NT2/D1 (cell line): ENCODE results near the gene FOXP1.

ENCODE experiments used
- SUZ12 ChIP-seq: IDR thresholded peaks from 2 replicates; pipeline ENCODE4 v1.6.1; 2011; ENCODE audit not compliant: insufficient read length, insufficient read depth; ENCODE audit errors: extremely low read depth
- YY1 ChIP-seq: IDR thresholded peaks from 2 replicates; pipeline ENCODE4 v1.6.1; 2011; ENCODE audit not compliant: insufficient read length, insufficient read depth

DNA sequence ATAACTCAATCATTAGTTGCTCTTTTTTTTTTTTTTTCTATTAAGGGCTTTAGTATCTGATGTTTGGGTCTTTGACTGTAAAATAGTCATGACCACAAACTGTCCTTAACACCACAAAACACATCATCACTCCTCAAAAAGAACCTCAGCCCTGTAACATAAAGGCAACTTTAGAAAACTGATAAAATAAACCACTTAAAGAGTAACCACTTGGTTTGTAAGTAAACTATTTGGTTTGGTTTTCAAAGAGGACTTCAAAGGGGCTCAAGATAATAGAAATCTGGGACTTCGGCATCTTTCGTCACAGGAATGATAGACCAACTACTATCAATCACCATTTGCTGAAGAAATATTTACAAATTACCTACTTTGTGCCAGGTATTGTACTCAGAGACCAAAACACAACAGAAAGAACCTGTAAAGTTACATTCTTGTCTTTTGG lies 167.8 kb downstream of the FOXP1 start:
- TF ChIP-seq YY1: no peak
- no peak for TF ChIP-seq SUZ12
